Activated CD8-positive, alpha-beta memory T cell treated with anti-CD3 and anti-CD28 coated beads for 48 hours (primary cell): ENCODE measurements around the gene ZNF836.

Experiments used
- DNase-seq, 3 experiments: peaks; one replicate each; pipeline ENCODE4 v3.0.0-alpha.2; 2020; ENCODE audit warnings: low read depth in 2 of 3, low spot score in 2 of 3

Gene ZNF836

DNA sequence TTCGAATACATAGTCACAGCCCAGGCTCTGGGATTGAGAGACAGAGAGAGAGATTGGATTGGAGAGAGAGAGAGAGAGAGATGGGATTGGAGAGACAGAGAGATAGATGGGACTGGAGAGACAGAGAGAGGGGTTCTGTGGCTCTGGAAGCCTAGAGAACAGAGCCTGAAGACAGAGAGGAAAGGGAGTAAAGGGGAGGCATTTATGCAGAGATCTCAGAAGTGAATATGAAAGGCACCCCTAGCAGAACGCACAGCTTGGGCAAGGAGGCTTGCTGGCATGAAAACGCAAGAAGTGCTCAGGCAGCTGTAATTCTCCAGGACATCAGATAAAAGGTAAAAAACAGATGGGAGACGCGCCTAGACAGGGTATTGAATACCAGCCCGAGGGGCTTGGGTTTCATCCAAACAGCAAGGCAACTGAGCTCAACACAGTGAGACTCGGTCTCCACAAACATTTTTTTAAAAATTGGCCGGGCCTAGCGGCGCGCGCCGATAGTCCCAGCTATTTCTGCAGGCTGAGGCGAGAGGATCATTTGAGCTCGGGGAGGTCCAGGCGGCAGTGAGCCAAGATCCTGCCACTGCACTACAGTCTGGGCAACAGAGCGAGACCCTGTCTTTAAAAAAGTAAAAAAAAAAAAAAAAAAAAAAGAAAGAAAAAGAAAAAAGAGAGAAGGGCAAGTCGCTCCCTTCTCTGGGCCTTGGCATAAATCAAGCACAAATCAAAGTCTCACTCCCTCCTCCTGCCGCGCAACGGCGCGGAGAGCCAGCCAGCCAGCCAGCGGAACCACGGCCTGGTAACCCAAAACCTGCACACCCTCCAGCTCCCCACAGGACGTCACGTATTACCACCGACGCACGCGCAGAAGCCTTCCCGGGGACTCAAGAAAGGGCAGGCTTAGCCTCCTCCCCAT is 17.7 kb upstream of the ZNF836 start:
- DNase-seq = peak in 2 of 3 experiments; percentile 74 to 92

DNA sequence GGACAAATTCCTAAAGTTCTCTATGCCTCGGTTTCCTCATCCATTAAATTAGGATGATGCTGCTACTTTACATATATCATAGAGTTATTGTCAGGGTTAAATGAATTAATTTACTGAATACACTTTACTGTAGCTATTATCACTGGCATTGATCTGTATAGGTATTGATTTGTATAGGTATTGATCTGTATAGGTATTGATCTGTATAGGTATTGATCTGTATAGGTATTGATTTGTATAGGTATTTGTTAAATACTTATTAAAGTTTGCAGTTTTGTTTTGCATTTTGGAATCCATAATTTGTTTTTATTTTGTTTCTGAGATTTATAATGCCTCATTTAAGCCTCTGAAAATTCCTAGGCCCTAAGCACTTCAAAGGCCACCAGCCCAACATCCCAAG is 16.0 kb upstream of the ZNF836 start:
- no peak for DNase-seq

DNA sequence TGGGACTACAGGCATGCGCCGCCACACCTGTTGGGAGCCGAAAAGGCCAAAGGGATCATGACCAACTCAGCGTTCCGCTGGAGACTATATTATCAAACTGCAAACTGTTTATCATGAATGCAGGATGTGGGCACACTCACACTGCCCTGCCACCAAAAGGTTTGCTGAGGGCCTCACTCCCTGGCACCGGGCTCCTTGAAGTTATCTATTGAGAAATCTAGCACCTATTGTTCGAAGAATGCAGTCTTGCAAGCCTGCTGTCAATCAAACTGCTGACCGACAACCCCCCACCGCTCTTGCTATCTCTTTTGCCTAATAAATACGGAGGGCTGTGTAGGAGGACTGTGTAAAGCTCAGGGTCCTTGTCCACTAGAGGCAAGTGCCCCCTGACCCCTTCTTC is 5.2 kb upstream of the ZNF836 start:
- DNase-seq = no peak

DNA sequence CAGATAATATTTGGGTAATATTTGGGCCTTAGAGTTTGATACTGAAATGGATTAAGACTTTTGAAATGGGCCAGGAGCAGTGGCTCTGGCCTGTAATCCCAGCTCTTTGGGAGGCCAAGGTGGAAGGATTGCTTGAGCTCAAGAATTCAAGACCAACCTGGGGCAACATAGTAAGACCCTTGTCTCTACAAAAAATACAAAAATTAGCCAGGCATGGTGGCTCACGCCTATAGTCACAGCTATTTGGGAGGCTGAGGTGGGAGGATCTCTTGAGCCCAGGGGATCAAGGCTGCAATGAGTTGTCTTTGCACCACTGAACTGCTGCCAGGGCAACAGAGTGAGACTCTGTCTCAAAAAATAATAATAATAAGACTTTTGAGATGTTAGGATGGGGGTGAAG is 926 bp upstream of the ZNF836 start:
- DNase-seq = no peak

DNA sequence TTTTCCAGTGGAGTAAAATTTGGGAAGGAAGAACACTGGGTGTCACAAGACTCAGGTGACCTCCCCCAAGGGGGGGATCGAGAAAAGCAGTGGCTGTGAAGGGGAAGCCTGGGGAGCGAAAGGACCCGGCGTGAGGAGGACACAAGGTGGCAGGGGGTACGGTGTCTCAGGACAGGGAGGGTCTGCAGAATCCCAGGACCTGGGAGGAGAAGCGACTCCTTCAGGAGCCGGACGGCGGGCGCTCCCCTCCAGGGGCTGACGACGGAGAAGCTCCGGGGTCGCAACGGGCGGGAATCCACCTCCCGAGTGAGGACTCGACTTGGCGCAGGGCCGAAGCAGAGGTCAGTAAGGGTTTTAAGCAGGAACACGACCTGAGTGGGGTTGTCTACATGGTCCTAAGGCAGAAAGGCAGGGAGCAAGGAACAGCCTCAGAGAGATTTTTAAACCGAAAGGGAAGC is 529 bp downstream of the ZNF836 start:
- peak in 1 of 3 experiments; percentile 7 for DNase-seq

DNA sequence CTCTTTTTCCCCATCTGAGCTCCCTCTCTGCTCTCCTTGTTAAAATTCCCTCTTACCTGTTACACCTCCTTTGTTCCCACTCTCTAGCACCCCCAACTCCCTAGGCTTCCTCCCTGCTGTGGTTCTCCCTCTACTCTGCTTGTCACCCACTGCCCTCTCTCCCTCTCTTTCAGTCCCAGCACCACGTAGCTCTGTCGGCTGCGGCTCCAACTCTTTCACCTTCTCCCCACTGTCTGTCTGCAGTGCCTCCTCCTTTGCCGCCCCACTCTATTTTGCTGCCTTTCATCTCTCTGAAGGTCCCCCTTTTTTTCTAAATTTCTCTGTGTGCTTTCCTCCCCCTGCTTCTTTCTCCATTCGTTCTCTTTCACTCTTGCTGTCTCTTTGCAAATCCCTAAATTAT is 1.1 kb downstream of the ZNF836 start:
- DNase-seq = no peak

DNA sequence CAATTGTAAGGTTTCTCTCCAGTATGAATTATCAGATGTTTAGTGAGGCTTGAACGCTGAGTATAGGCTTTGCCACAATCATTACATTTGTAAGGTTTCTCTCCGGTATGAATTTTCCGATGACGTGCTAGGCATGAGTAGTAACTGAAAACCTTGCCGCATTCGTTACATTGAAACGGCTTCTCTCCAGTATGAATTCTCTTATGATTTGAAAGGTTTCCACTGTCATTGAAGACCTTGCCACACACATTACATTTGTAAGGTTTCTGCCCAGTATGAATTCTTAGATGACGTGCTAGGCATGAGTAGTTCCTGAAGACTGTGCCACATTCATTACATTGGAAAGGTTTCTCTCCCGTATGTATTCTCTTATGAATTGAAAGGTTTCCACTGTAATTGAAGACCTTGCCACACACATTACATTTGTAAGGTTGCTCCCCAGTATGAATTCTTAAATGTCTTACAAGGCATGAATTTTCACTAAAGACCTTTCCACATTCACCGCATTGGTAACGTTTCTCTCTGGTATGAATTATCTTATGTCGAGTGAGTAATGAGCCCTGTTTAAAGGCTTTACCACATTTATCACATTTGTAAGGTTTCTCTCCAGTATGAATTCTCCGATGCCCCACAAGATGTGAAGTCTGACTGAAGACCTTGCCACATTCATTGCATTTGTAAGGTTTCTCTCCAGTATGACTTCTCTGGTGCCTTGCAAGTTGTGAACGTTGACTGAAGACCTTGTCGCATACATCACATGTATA is 15.6 kb downstream of the ZNF836 start:
- no peak for DNase-seq

DNA sequence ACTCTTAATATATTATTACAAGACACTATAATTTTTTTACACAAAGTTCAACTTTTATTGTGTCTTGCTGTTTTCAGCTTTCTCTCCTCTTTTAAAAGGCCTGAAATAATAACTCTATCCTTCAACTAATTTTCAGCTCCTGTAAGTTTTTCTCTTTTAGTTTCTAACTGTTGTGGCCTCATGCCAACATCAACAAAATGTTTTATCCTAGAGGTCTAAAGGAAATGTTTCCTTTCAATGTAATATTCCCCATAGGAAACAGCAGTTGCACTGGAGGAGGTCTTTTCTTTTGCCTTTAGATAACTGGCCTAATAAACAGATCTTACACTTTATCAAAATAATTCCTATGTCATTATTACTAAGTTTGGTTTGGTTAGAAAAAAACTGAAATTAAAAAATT is 23.2 kb downstream of the ZNF836 start:
- DNase-seq = no peak

DNA sequence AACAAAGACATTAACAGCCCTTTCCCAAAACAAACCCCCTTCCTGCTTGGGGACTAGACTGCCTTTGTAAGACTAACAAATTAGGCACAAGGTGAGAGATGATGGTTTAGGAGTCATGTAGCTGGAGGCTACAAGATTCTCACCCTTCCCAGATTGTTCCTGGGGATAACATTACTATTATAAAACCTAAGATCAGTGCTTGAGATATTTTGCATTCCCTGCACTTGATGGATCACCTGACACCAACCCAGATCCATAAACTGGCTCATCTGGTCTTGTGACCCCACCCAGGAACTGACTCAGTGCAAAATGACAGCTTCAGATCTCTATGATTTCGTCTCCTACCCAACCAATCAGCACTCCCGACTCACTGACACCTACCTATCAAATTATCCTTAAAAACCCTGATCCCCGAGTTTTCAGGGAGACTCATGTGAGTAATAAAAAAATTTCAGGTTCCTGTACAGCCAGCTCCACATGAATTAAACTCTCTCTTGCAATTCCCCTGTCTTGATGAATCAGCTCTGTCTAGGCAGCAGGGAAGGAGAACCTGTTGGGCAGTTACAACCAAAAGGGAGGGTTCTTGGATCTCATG is 29.3 kb downstream of the ZNF836 start:
- DNase-seq = no peak

DNA sequence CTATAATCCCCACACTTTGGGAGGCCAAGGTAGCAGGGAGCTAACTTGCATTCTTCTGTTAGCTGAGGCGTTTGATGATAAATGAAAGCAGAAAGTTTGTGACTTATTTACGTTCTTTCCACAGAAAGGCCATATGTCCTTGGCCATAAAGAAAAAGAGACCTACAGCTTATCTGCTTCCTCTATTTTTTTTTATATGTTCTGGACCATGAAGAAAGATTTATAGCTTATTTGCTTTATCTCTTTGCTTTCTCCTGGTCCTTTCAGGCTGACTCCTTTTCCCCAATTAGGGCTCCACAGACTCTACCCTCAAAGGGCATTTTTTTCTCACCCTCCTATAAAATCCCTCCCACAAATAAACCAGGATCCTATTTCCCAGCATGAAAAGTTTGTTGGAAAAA is 30.2 kb downstream of the ZNF836 start:
- no peak for DNase-seq

DNA sequence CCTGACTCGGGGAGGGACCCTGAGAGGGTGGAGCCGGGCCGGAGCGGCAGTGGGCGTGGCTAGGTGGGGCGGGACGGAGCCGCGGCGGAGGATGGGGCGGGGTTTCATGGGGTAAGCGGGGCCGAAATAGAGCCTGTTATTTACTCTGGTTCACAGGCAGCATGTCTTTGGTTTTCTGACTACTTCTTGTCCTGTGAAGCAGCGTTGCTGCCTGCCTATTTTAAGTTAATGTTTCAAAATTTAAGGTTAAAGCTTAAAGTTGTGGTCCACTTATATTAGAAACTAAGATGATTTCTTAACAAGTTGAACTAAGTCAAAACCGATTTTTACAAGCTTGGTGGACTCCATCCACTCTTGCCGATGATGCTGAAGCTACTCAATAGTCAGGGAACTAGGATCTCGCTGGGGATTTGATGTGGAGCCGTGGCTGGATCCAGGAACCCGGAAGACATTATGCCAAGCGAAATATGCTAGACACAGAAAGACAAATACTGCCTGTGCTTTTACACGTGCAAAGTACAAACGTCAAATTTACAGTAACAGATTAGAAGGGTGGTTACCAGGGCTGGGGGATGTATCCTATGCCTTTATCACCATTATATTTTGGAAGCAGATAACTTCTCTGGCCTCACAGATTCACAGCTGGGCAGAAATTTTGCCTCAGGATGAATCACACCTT is 31.2 kb downstream of the ZNF836 start:
- DNase-seq = peak in 2 of 3 experiments; percentile 95 to 96

DNA sequence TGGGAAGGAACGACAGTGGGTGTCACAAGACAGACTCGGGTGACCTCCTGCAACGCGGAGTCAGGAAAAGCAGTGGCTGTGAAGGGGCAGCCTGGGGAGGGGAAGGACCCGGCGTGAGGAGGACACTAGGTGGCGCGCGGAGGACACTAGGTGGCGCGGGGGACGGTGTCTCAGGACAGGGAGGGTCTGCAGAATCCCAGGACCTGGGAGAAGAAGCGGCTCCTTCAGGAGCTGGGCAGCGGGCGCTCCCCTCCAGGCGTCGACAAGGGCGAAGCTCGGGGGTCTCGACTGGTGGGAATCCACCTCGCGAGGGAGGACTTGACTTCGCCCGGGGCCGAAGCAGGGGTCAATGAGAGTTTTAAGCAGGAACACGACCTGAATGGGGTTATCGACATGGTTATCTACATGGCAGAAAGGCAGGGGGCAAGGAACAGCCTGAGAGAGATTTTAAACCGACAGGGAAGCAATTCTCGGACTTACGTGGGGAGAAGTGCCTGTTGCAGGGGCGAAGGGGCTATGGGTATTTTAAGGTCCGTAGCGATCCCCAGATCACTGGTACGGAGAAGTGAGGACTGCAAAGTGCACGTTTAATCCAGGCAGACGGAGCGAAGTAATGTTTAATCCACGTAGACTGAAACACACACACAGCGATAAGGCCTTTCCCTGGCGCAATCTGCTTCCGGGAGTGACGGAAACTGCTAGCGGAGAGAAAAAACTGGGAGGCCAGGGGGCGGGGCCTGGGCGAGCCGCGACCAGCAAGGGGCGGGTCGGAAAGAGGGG is 32.0 kb downstream of the ZNF836 start, which contains the start of gene ZNF616:
Gene ZNF616, minus strand, starts transcription at position 687 of the 780 bp plus-strand sequence. CDS start 9,426 bp downstream, outside the sequence.
- peak; percentile 30 to 80 (median 59) for DNase-seq

DNA sequence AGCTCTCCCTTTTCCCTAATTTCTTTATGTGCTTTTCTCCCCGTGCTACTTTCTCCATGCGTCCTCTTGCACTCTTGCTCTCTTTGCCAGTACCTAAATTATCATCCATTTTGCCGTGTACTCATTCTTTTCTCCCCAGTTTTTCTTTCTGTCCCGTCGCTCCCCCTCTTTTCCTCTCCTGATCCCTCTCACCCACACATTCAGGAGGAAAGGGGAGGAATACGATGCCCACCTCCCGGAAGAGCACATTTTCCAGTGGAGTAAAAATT is 32.5 kb downstream of the ZNF836 start:
- DNase-seq = peak in 1 of 3 experiments; percentile 3

DNA sequence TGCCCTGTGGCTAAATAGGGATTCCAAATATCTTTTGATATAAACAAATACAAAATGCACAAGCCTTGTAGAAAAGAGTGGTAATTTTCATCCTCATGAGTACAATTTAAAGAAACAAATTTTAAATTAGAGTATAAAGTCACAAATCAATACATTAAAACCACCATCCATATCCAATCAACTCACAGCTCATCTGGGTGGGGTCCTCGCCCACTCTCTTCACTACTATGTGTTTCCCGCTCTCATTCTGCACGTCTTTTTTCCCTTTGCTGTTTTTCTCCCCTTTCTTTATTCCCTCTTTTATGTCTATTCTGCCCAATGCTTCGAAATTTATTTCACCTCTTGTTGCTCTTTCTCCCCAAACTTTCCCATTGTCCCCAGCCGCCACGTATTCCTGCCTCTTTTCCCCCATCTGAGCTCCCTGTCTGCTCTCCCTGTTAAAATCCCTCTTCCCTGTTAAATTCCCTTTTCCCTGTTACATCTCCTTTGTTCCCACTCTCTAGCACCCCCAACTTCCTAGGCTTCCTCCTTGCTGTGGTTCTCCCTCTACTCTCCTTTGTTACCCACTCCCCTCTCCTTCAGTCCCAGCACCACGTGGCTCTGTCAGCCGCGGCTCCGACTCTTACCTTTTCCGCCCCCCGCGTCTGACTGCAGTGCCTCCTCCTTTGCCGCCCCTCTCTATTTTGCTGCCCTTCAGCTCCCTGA is 33.0 kb downstream of the ZNF836 start:
- DNase-seq = peak in 1 of 3 experiments; percentile 4

DNA sequence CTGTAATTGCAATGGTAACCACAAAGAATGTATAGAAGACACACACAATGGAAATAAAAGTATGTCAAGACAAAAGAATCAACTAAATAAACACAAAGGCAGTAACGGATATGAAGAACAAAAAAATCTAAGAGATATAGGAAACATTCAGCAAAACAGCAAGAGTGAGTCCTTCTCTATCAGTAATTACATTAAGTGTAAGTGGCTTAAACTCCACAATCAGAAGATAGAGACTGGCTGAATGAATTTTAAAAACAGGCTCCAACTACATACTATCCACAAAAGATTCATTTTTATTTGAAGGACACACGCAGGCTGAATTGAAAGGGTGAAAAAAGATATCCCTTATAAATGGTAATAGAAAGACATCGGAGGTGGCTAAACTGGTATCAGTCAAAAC is 51.1 kb downstream of the ZNF836 start:
- no peak for DNase-seq

DNA sequence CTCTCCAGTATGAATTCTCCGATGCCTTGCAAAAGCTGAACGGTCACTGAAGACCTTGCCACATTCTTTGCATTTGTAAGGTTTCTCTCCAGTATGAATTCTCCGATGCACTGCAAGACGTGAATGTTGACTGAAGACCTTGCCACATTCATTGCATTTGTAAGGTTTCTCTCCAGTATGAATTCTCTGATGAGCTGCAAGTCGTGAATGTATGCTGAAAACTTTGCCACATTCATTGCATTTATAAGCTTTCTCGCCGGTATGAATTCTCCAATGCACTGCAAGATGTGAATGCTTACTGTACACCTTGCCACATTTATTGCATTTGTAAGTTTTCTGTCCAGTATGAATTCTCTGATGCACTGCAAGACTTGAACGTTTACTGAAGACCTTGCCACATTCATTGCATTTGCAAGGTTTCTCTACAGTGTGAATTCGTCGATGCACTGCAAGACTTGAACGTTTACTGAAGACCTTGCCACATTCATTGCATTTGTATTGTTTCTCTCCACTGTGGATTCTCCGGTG is 55.8 kb downstream of the ZNF836 start:
- DNase-seq = no peak

DNA sequence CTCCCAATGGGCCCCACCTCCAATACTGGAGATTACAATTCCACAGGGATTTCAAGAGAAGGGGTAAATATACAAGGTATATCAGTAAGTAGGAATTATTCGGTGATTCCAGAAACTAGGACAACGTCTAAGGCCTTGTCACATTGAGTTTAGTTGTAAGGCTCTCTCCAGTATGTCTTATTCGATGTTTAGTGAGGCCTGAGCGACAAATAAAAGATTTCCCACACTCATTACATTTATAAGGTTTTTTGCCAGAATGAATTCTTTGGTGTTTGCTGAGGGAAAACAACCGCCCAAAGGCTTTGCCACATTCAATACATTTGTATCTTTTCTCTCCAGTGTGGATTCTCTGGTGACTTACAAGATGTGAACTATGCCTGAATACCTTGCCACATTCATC is 56.7 kb downstream of the ZNF836 start:
- DNase-seq = no peak

DNA sequence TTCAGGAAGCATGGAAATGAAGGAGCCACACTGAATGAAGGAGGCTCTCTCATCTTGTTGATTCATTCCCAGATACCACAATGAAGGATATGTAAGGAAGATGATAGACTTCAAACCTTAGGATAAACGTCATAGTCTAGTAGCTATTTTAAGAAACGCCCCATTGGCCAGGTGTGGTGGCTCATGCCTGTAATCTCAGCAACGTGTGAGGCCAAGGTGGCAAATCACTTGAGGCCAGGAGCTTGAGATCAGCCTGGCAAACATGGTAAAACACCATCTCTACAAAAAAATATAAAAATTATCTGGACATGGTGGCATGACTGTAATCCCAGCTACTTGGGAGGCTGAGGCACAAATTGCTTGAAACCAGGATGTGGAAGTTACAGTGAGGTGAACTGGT is 58.8 kb downstream of the ZNF836 start:
- no peak for DNase-seq

DNA sequence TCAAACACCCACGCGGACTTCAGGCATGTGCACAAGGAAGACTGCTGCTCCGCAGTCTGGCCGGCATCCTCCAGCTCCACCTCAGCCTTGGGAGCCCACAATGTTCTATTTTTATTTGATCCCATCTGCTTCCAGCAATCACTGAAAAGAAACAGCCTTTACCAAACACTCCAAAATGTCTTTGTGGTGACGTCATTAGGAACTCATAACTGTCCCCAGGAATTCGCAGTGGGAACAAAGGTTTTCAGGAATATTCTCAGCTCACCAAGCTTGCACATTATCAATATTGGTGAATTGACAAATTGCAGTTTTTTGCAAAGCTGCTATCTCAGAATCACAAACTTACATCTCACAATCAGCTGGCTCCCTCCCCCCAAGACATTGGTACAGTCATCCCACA is 60.6 kb downstream of the ZNF836 start:
- no peak for DNase-seq
